Duodenal mucosa (tissue), 2 donors: ENCODE data around the gene SPINT1.

Experiments
- H3K27ac ChIP-seq: one replicate; pipeline ENCODE4 v1.7.0; 2013; ENCODE audit warnings: low read depth, low read length
- H3K27me3 ChIP-seq, 2 donors: one replicate each; pipeline ENCODE4 v1.7.0; 2013; ENCODE audit warnings: low read length in 2 of 2, control low read depth in 1 of 2; ENCODE audit not compliant: insufficient read depth in 2 of 2, control insufficient read depth in 1 of 2
- H3K36me3 ChIP-seq, 2 donors: one replicate each; pipeline ENCODE4 v1.7.0; 2013; ENCODE audit warnings: low read length in 2 of 2, control low read depth in 1 of 2; ENCODE audit not compliant: insufficient read depth in 2 of 2, control insufficient read depth in 1 of 2
- H3K4me1 ChIP-seq, 2 donors: one replicate each; pipeline ENCODE4 v1.7.0; 2013; ENCODE audit warnings: low read length in 2 of 2, control low read depth in 1 of 2; ENCODE audit not compliant: insufficient read depth in 2 of 2, control insufficient read depth in 1 of 2
- H3K4me3 ChIP-seq, 2 donors: one replicate each; pipeline ENCODE4 v1.7.0; 2013; ENCODE audit warnings: low read length in 2 of 2, low read depth in 1 of 2
- H3K9ac ChIP-seq, 2 donors: one replicate each; pipeline ENCODE4 v1.7.0; 2013; ENCODE audit warnings: low read length in 2 of 2, low read depth in 1 of 2
- H3K9me3 ChIP-seq, 2 donors: one replicate each; pipeline ENCODE4 v1.7.0; 2013; ENCODE audit warnings: low read length in 2 of 2, control low read depth in 1 of 2; ENCODE audit not compliant: control insufficient read depth in 1 of 2

SPINT1 gene

GRCh38 chr15:40891138-40891537 is 47.3 kb downstream of the SPINT1 start:
- no peak overlapping the region for H3K27ac ChIP-seq
- H3K4me1 ChIP-seq, result peaks cover 29 to 30% of the 10 kb centered on the region in 2 donors
- H3K27me3 ChIP-seq, result no peaks in the 10 kb centered on the region
- no peak overlapping the region for H3K4me3 ChIP-seq
- H3K36me3 ChIP-seq, result peaks cover 0 to 5% of the 10 kb centered on the region in 2 donors
- H3K9me3 ChIP-seq, result no peaks in the 10 kb centered on the region
- no peak overlapping the region for H3K9ac ChIP-seq

GRCh38 chr15:40891810-40892446 is 48.1 kb downstream of the SPINT1 start:
- H3K27ac ChIP-seq, result no peak overlapping the region
- H3K36me3 ChIP-seq, result peaks cover 0 to 5% of the 10 kb centered on the region in 2 donors
- H3K9me3 ChIP-seq, result no peaks in the 10 kb centered on the region
- H3K4me1 ChIP-seq, result peaks cover 29 to 30% of the 10 kb centered on the region in 2 donors
- no peak overlapping the region for H3K4me3 ChIP-seq
- H3K27me3 ChIP-seq, result no peaks in the 10 kb centered on the region
- H3K9ac ChIP-seq, result no peak overlapping the region

- H3K4me1 ChIP-seq, result peaks cover 29 to 30% of the 10 kb centered on the region in 2 donors
- no peaks in the 10 kb centered on the region for H3K9me3 ChIP-seq
- H3K4me3 ChIP-seq, result no peak overlapping the region
- H3K27ac ChIP-seq, result no peak overlapping the region
- no peak overlapping the region for H3K9ac ChIP-seq
- no peaks in the 10 kb centered on the region for H3K27me3 ChIP-seq
- H3K36me3 ChIP-seq, result peaks cover 0 to 5% of the 10 kb centered on the region in 2 donors
These were observed 48.7 kb downstream of the SPINT1 start for GRCh38 chr15:40892447-40893012.

GRCh38 chr15:40893019-40893670 is 49.3 kb downstream of the SPINT1 start:
- Histone ChIP-seq H3K36me3 (peaks cover 0 to 5% of the 10 kb centered on the region in 2 donors), H3K4me3 (peak overlapping the region in 1 of 2 donors; percentile 62), H3K9ac (no peak overlapping the region), H3K4me1 (peaks cover 29 to 30% of the 10 kb centered on the region in 2 donors), H3K27ac (no peak overlapping the region), H3K27me3 (no peaks in the 10 kb centered on the region), H3K9me3 (no peaks in the 10 kb centered on the region)

- H3K27me3 ChIP-seq, result no peaks in the 10 kb centered on the region
- peaks cover 29 to 30% of the 10 kb centered on the region in 2 donors for H3K4me1 ChIP-seq
- H3K9me3 ChIP-seq, result no peaks in the 10 kb centered on the region
- peak within 1 kb of the TSS; percentile 94 to 96 for H3K4me3 ChIP-seq
- H3K27ac ChIP-seq, result peak within 1 kb of the TSS; percentile 73
- peak within 1 kb of the TSS; percentile 95 to 97 for H3K9ac ChIP-seq
- H3K36me3 ChIP-seq, result peaks cover under 1 to 10% of the 10 kb centered on the region in 2 donors
These were observed 50.2 kb downstream of the SPINT1 start, which contains the start of gene VPS18 for GRCh38 chr15:40893733-40894680. TSS of gene VPS18 (plus strand) at chr15:40894450. CDS start at chr15:40894769, 319 bp downstream.

- peak overlapping the region; percentile 73 for H3K27ac ChIP-seq
- H3K4me1 ChIP-seq, result peaks cover 29 to 30% of the 10 kb centered on the region in 2 donors
- peaks cover 8 to 19% of the 10 kb centered on the region in 2 donors for H3K36me3 ChIP-seq
- peak overlapping the region; percentile 94 to 96 for H3K4me3 ChIP-seq
- peak overlapping the region; percentile 95 to 97 for H3K9ac ChIP-seq
- no peaks in the 10 kb centered on the region for H3K27me3 ChIP-seq
- H3K9me3 ChIP-seq, result no peaks in the 10 kb centered on the region
These were observed 51.0 kb downstream of the SPINT1 start for GRCh38 chr15:40894681-40895448.

GRCh38 chr15:40899536-40900207 is 55.8 kb downstream of the SPINT1 start:
- Histone ChIP-seq H3K27me3 (no peaks in the 10 kb centered on the region), H3K36me3 (peaks cover 32 to 51% of the 10 kb centered on the region in 2 donors), H3K9ac (no peak overlapping the region), H3K4me1 (peaks cover 12 to 26% of the 10 kb centered on the region in 2 donors), H3K9me3 (no peaks in the 10 kb centered on the region), H3K4me3 (no peak overlapping the region), H3K27ac (no peak overlapping the region)

GRCh38 chr15:40900256-40901052 is 56.6 kb downstream of the SPINT1 start:
- H3K4me3 ChIP-seq, result no peak overlapping the region
- peaks cover 11 to 26% of the 10 kb centered on the region in 2 donors for H3K4me1 ChIP-seq
- peaks cover 32 to 51% of the 10 kb centered on the region in 2 donors for H3K36me3 ChIP-seq
- no peaks in the 10 kb centered on the region for H3K27me3 ChIP-seq
- no peaks in the 10 kb centered on the region for H3K9me3 ChIP-seq
- no peak overlapping the region for H3K27ac ChIP-seq
- H3K9ac ChIP-seq, result no peak overlapping the region
